ENCODE measurements around the gene GPR39. TPM values are rescaled to one million over a fixed set of nuclear protein-coding genes. Genes with fewer than 3 reads are reported as not detected.

GPR39 gene
- total RNA-seq, 2 experiments from 2014 or later = not detected

DNA sequence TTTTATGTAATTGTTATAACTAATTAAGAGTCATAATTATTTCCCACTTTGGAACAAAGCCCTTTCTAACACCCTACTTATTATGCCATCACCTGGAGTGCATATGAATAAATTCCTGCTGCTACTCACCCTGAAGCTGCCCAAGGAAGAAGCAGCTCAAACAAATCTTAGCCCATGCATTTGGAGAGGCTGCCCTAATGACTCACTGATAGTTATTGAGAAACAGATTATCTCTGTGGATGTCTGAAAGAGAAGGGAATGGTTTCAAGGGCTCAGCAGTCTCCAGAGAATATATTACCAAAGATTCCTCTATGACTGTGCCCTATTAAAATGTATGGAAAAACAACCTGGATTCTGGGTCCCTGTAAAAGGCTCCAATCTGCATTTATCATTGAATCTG is 81.0 kb downstream of the GPR39 start:
- no peaks in the 10 kb centered on the region for H3K4me1 Mint-ChIP-seq (ENCODE audit: low read depth)
- POLR2A ChIA-PET = no interaction called here
- DNase-seq (no peak), ATAC-seq (no peak)
- H3K27ac Mint-ChIP-seq = no peak overlapping the region
- H3K9me3 Mint-ChIP-seq = peaks cover 8% of the 10 kb centered on the region
- intact Hi-C loops (cut with micrococcal nuclease) = no loop called here
- no peak overlapping the region for H3K4me3 Mint-ChIP-seq
- CTCF ChIA-PET = no interaction called here
- TF ChIP-seq, protein P1, sequence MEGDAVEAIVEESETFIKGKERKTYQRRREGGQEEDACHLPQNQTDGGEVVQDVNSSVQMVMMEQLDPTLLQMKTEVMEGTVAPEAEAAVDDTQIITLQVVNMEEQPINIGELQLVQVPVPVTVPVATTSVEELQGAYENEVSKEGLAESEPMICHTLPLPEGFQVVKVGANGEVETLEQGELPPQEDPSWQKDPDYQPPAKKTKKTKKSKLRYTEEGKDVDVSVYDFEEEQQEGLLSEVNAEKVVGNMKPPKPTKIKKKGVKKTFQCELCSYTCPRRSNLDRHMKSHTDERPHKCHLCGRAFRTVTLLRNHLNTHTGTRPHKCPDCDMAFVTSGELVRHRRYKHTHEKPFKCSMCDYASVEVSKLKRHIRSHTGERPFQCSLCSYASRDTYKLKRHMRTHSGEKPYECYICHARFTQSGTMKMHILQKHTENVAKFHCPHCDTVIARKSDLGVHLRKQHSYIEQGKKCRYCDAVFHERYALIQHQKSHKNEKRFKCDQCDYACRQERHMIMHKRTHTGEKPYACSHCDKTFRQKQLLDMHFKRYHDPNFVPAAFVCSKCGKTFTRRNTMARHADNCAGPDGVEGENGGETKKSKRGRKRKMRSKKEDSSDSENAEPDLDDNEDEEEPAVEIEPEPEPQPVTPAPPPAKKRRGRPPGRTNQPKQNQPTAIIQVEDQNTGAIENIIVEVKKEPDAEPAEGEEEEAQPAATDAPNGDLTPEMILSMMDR (IDR thresholded peaks at IDR 0.05) = no peak
- H3K27me3 Mint-ChIP-seq = no peaks in the 10 kb centered on the region
- no peaks in the 10 kb centered on the region for H3K36me3 Mint-ChIP-seq (ENCODE audit: low read depth)

DNA sequence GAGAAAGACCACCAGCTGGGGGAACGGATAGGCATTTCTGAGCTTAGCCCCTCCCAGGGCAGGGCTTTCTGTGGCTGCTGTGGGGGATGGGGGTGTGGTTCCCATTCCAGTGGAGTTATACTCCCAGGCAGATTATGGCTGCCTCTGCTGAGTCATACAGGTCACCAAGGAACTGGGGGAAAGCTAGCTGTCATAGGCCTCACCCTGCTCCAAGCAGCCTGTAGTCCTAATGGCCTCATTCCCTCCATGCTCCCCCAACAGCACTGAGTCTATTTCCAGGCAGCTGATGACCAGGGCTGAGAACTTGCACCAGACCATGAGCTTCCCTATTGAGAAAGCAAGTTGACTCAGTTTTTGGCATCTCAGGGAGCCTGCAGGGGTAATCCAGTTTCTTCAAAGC is 87.1 kb downstream of the GPR39 start:
- Mint-ChIP-seq H3K36me3 (ENCODE audit: low read depth) (no peaks in the 10 kb centered on the region), H3K27ac (no peak overlapping the region), H3K9me3 (peaks cover 20% of the 10 kb centered on the region), H3K27me3 (no peaks in the 10 kb centered on the region), H3K4me3 (no peak overlapping the region), H3K4me1 (ENCODE audit: low read depth) (no peaks in the 10 kb centered on the region)
- ATAC-seq = no peak
- POLR2A ChIA-PET = interaction anchor here (0.6 kb wide), 1 partner anchor 102 kb away, joined by 3 read pairs; no protein-coding TSS in a partner anchor
- TF ChIP-seq, protein P1 (IDR thresholded peaks at IDR 0.05) = no peak
- CTCF ChIA-PET = no interaction called here
- intact Hi-C loops (cut with micrococcal nuclease) = no loop called here
- no peak for DNase-seq

DNA sequence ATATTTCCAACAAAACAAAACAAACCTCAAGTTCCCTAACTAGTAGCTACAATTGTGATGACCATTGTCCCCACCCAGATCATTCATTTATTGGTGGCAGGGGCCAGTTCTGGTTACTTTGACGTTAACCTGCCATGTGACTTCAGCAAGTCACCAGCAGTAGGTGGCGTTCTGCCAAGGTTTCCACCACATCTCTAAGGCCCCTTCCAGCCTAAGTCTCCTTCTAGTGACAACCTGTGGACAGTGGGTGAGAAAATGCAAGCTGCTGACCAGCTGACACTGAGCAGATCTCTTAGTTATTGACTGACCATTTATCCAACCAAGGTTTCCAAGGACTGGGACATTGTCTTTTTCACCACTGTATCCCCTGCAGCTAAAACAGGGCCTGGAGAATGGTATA is 98.4 kb downstream of the GPR39 start:
- H3K27me3 Mint-ChIP-seq = no peaks in the 10 kb centered on the region
- no peak overlapping the region for H3K4me3 Mint-ChIP-seq
- no peaks in the 10 kb centered on the region for H3K9me3 Mint-ChIP-seq
- no peak for DNase-seq
- no peaks in the 10 kb centered on the region for H3K36me3 Mint-ChIP-seq (ENCODE audit: low read depth)
- no peaks in the 10 kb centered on the region for H3K4me1 Mint-ChIP-seq (ENCODE audit: low read depth)
- ATAC-seq = no peak
- TF ChIP-seq, protein P1 (IDR thresholded peaks at IDR 0.05) = no peak
- H3K27ac Mint-ChIP-seq = no peak overlapping the region
- CTCF ChIA-PET = no interaction called here
- POLR2A ChIA-PET = no interaction called here
- intact Hi-C loops (cut with micrococcal nuclease) = no loop called here

DNA sequence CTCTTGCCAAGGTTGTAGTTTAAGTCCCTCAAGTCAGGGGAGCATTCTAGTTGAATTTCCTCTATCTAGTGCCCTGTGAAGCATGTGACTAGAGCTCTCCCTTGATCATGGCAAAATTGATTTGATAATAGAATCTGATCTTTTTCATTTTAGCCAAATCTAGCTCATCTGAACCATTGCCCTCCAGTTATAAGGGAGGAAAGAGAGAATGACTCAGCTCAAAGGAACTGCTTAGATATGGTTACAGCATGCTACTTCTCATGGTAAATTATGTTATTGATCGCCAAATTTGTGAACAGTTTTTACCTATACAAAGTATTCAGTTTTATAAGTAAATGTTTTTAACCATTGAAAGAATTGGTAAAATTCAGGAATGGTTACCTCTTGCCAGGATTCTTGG is 100.8 kb downstream of the GPR39 start:
- intact Hi-C loops (cut with micrococcal nuclease) = no loop called here
- ATAC-seq (no peak), DNase-seq (no peak)
- Mint-ChIP-seq H3K27me3 (no peaks in the 10 kb centered on the region), H3K4me3 (no peak overlapping the region), H3K36me3 (ENCODE audit: low read depth) (no peaks in the 10 kb centered on the region), H3K4me1 (ENCODE audit: low read depth) (no peaks in the 10 kb centered on the region), H3K9me3 (no peaks in the 10 kb centered on the region), H3K27ac (no peak overlapping the region)
- POLR2A ChIA-PET = no interaction called here
- CTCF ChIA-PET = no interaction called here
- TF ChIP-seq, protein P1 (IDR thresholded peaks at IDR 0.05) = no peak

DNA sequence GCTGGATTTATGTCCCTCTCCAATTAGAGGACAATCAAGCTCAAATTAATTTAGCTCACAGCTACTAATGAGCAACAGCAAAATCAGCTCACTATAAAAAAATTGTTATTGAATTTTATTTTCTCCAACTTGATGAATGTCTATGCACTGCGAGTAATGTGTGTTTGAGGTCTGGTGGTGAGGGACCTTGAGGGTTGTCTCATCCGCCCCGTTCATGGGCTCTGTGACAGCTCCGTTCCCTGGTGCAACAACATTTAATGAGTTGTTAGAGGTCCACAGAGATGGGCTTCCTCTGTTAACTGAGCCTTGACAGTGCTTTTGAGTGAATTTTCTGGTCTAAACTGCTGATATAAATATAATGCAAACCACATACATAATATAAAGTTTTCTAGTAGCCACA is 101.7 kb downstream of the GPR39 start:
- H3K27me3 Mint-ChIP-seq = no peaks in the 10 kb centered on the region
- CTCF ChIA-PET = no interaction called here

More for the DNA sequence above, 101.7 kb downstream of the GPR39 start:
- Mint-ChIP-seq H3K4me3 (no peak overlapping the region), H3K4me1 (ENCODE audit: low read depth) (no peaks in the 10 kb centered on the region), H3K27ac (no peak overlapping the region), H3K9me3 (no peaks in the 10 kb centered on the region), H3K36me3 (ENCODE audit: low read depth) (no peaks in the 10 kb centered on the region)
- POLR2A ChIA-PET = no interaction called here
- intact Hi-C loops (cut with micrococcal nuclease) = no loop called here
- TF ChIP-seq, protein P1 (IDR thresholded peaks at IDR 0.05) = no peak
- no peak for ATAC-seq
- DNase-seq = no peak
